GM12878 (cell line): ENCODE data around the gene SETD5. TPM values are rescaled to one million over a fixed set of nuclear protein-coding genes. Genes with fewer than 3 reads are reported as not detected.

Source experiments
- ATAC-seq: fragments of 200-7000 bp; cut with Tn5 transposase; 3 replicates; pipeline ENCODE4 v1.9.1; 2020; ENCODE audit warnings: mild to moderate bottlenecking, moderate library complexity
- BruUV-seq: library from RNA; stranded (reverse); fragments of 400-500 nt; replicated peaks from 2 replicates; lab custom pipeline; 2021; lab: Mats Ljungman, UMichigan
- CTCF ChIA-PET: fragments of 300-600 bp; sonication (Branson Sonifier 250); formaldehyde crosslinking; extraction: SDS; loops from one replicate; lab custom pipeline; 2021; ENCODE audit warnings: inconsistent platforms; lab: Yijun Ruan, JAX
- POLR2A ChIA-PET: fragments of 350-600 bp; formaldehyde crosslinking; extraction: SDS; loops from one replicate; lab custom pipeline; 2021; ENCODE audit warnings: inconsistent platforms; lab: Charles Lee
- RAD21 ChIA-PET: fragments of 300-600 bp; sonication (Branson Sonifier 250); formaldehyde crosslinking; loops from one replicate; lab custom pipeline; 2023; ENCODE audit warnings: antibody characterized with exemption; ENCODE audit not compliant: unreplicated experiment; lab: Charles Lee
- SMC1A ChIA-PET: fragments of 300-600 bp; sonication (Branson Sonifier 250); formaldehyde crosslinking; loops from one replicate; lab custom pipeline; 2023; ENCODE audit not compliant: unreplicated experiment, uncharacterized antibody; lab: Charles Lee
- DNase-seq: peaks from one replicate; pipeline ENCODE4 v3.0.0-alpha.2; 2011; ENCODE audit warnings: low read depth, low spot score
- FAIRE-seq: peaks from 3 replicates; lab custom pipeline; 2011; peaks lifted over from hg19 to GRCh38; lab: Jason Lieb, UNC
- H2AFZ ChIP-seq: 2 replicates; pipeline ENCODE4 v1.6.0; 2011; ENCODE audit warnings: low read depth, low read length, control low read depth; ENCODE audit not compliant: control insufficient read depth
- H3K27ac ChIP-seq: 2 replicates; pipeline ENCODE4 v1.5.1; 2011; ENCODE audit warnings: control low read depth; ENCODE audit not compliant: control insufficient read depth, insufficient read depth
- H3K27me3 ChIP-seq, 2 experiments: replicated peaks in 1 of 2; 2 replicates each; pipeline versions ENCODE4 v1.6.0 to v1.6.1; 2011; ENCODE audit warnings: low read length in 1 of 2; ENCODE audit not compliant: control insufficient read depth in 2 of 2, insufficient read depth in 2 of 2
- H3K36me3 ChIP-seq, 2 experiments: 2 replicates each; pipeline ENCODE4 v1.5.1; 2011; ENCODE audit warnings: low read length in 1 of 2; ENCODE audit not compliant: control insufficient read depth in 2 of 2, insufficient read depth in 2 of 2
- H3K4me1 ChIP-seq: 2 replicates; pipeline ENCODE4 v1.6.1; 2011; ENCODE audit warnings: mild to moderate bottlenecking, low read length, moderate library complexity, mixed read lengths; ENCODE audit not compliant: control insufficient read depth, insufficient read depth
- H3K4me2 ChIP-seq: 2 replicates; pipeline ENCODE4 v1.6.0; 2011; ENCODE audit warnings: control low read depth; ENCODE audit not compliant: control insufficient read depth, insufficient read depth
- H3K4me3 ChIP-seq: fragments of 200-600 bp; sonication (generic); 2 replicates; pipeline ENCODE4 v1.5.1; 2016
- H3K79me2 ChIP-seq: 2 replicates; pipeline ENCODE4 v1.6.0; 2011; ENCODE audit warnings: low read length; ENCODE audit not compliant: control insufficient read depth, insufficient read depth
- H3K9ac ChIP-seq: 2 replicates; pipeline ENCODE4 v1.8.0; 2011; ENCODE audit warnings: low read length, control low read depth, mixed read lengths; ENCODE audit not compliant: control insufficient read depth, insufficient read depth
- H3K9me3 ChIP-seq: replicated peaks from 3 replicates; pipeline ENCODE4 v1.5.1; 2011; ENCODE audit warnings: mild to moderate bottlenecking, low read length; ENCODE audit not compliant: control insufficient read depth, insufficient read depth
- H4K20me1 ChIP-seq: 2 replicates; pipeline ENCODE4 v1.6.0; 2011; ENCODE audit not compliant: control insufficient read depth, insufficient read depth
- BCL3 ChIP-seq: IDR thresholded peaks from 2 replicates; pipeline ENCODE4 v1.6.1; 2011; ENCODE audit warnings: borderline replicate concordance, low read depth, mild to moderate bottlenecking, moderate library complexity, low read length; ENCODE audit not compliant: insufficient read depth, poor library complexity, severe bottlenecking
- DPF2 ChIP-seq: fragments of 450-650 bp; IDR thresholded peaks from 2 replicates; pipeline ENCODE4 v1.6.1; 2017; ENCODE audit warnings: mild to moderate bottlenecking
- EED ChIP-seq: sonication (generic); IDR thresholded peaks from 2 replicates; pipeline ENCODE4 v1.6.1; 2016; ENCODE audit warnings: antibody characterized with exemption, low read depth
- ELK1 ChIP-seq: IDR thresholded peaks from 2 replicates; pipeline ENCODE4 v1.6.1; 2012; ENCODE audit warnings: low read depth, low read length, improper control_type of control experiment
- ESRRA ChIP-seq: IDR thresholded peaks from 2 replicates; pipeline ENCODE4 v1.6.1; 2012; ENCODE audit warnings: mild to moderate bottlenecking, low read length, improper control_type of control experiment
- FOXM1 ChIP-seq: IDR thresholded peaks from 2 replicates; pipeline ENCODE4 v1.6.1; 2012; ENCODE audit warnings: low read depth, mild to moderate bottlenecking, inconsistent platforms, low read length, moderate library complexity
- KAT2A ChIP-seq: conservative IDR thresholded peaks from 2 replicates; pipeline ENCODE4 v1.6.1; 2011; ENCODE audit warnings: low read depth, low read length; ENCODE audit not compliant: control insufficient read depth
- NR2C2 ChIP-seq: IDR thresholded peaks from 2 replicates; pipeline ENCODE4 v1.6.1; 2011; ENCODE audit warnings: borderline replicate concordance, low read depth; ENCODE audit not compliant: control insufficient read depth, insufficient read length
- PAX8 ChIP-seq: fragments of 450-650 bp; IDR thresholded peaks from 2 replicates; pipeline ENCODE4 v1.6.1; 2017; ENCODE audit warnings: mild to moderate bottlenecking, moderate library complexity
- RELB ChIP-seq: fragments of 450-650 bp; IDR thresholded peaks from 2 replicates; pipeline ENCODE4 v1.6.1; 2017; ENCODE audit warnings: low read depth, mild to moderate bottlenecking, moderate library complexity
- SREBF2 ChIP-seq: IDR thresholded peaks from 2 replicates; pipeline ENCODE4 v1.6.1; 2012; ENCODE audit warnings: mild to moderate bottlenecking, low read length
- TAF1 ChIP-seq: IDR thresholded peaks from 2 replicates; pipeline ENCODE4 v1.6.1; 2011; ENCODE audit warnings: mild to moderate bottlenecking, low read depth, low read length, borderline replicate concordance
- ZNF622 ChIP-seq: fragments of 450-650 bp; IDR thresholded peaks from 2 replicates; pipeline ENCODE4 v1.6.1; 2017; ENCODE audit warnings: mild to moderate bottlenecking, inconsistent platforms
- ZSCAN29 ChIP-seq: fragments of 450-650 bp; IDR thresholded peaks from 2 replicates; pipeline ENCODE4 v1.6.1; 2017; ENCODE audit warnings: mild to moderate bottlenecking, moderate library complexity
- ZZZ3 ChIP-seq: IDR thresholded peaks from 2 replicates; pipeline ENCODE4 v1.6.1; 2011; ENCODE audit warnings: low read depth; ENCODE audit not compliant: control insufficient read depth, insufficient read length
- WGBS: methylation state at CpG from one replicate; pipeline ENCODE4 v1.1.6; 2016; ENCODE audit warnings: low lambda C conversion rate; ENCODE audit not compliant: insufficient replicate concordance, insufficient coverage; ENCODE audit errors: missing lambda C conversion rate; 5-methylcytosine and 5-hydroxymethylcytosine counted together
- in situ Hi-C: fragments of 300-500 bp; cut with MboI; formaldehyde crosslinking; loops from 9 replicates; pipeline ENCODE4 v1.14.3; 2018; ENCODE audit warnings: mixed read lengths
- intact Hi-C: fragments of 100-400 bp; cut with micrococcal nuclease; formaldehyde crosslinking; loops from one replicate; pipeline ENCODE4 v1.14.2; 2022; ENCODE audit not compliant: unreplicated experiment
- polyA plus RNA-seq, 11 experiments: library from polyadenylated mRNA; depleted of rRNA in 4 of 11; unstranded in 6 of 11; stranded (reverse) in 5 of 11; fragments of >200 nt; fragmentation: Nextera tagmentation in 4 of 11; fragmentation: Illumina TruSeq in 1 of 11; extraction: Ambion mirVana in 4 of 11; extraction: Trizol in 1 of 11; gene quantifications; 1 replicate in 1 of 11; 2 replicates in 10 of 11; pipeline versions ENCODE4 v1.2.1 to v1.2.3, GENCODE V29; 2011 to 2016; ENCODE audit warnings: inconsistent platforms in 2 of 11, missing spikeins in 2 of 11, low read depth in 1 of 11
- total RNA-seq, 4 experiments: library from RNA; depleted of rRNA in 3 of 4; stranded (reverse); fragments of >200 nt in 3 of 4; fragmentation: Illumina TruSeq in 1 of 4; extraction: Trizol in 1 of 4; gene quantifications; 2 replicates each; pipeline versions ENCODE4 v1.2.1 to v1.2.3, GENCODE V29; 2013 to 2021

The SETD5 gene
- total and polyA plus RNA-seq, 10 of the 15 experiments (the other 5 are each of a cell fraction or from before 2014, with no cell fraction given) = 8.2 to 94.0 (median 55.4) TPM

DNA sequence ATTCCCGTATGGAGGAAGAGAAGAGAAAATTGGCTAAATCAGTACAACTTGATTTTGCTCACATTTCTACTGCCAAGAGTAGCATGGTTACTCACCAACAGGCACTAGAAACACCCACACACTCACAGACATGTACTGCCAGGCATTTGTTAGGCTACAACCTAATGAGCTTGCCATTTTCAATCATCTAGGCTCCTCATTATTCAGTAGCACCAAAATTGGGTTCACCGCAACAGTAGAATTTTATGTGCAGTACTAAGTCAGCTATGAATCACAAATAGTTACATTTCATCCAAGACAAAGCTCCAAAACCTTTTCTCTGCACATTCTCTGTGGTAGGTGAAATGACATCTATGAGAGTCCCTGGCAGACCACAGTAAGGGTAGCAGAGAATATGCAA, 49.5 kb upstream of the SETD5 start:
- no peak for FAIRE-seq
- BruUV-seq = no TSS peak
- SMC1A ChIA-PET = no interaction called here

More for the DNA sequence above, 49.5 kb upstream of the SETD5 start:
- Histone ChIP-seq H2AFZ (no peak overlapping the region), H3K9ac (no peak overlapping the region), H3K36me3 (no peaks in the 10 kb centered on the region), H3K4me2 (no peak overlapping the region), H3K79me2 (no peaks in the 10 kb centered on the region), H4K20me1 (no peaks in the 10 kb centered on the region), H3K9me3 (no peaks in the 10 kb centered on the region), H3K4me1 (no peaks in the 10 kb centered on the region; the same call in 1 of the 2 replicates), H3K27me3 (no peaks in the 10 kb centered on the region), H3K27ac (no peak overlapping the region), H3K4me3 (no peak overlapping the region)
- no peak for TF ChIP-seq BCL3
- TF ChIP-seq NR2C2 = no peak
- no peak for TF ChIP-seq SREBF2
- TF ChIP-seq DPF2 = no peak
- TF ChIP-seq TAF1 = no peak
- TF ChIP-seq ESRRA = no peak
- TF ChIP-seq EED = no peak
- no peak for TF ChIP-seq ZZZ3
- TF ChIP-seq ZNF622 = no peak
- no peak for TF ChIP-seq ELK1
- no peak for TF ChIP-seq KAT2A
- TF ChIP-seq ZSCAN29 = no peak
- TF ChIP-seq FOXM1 = no peak
- no peak for TF ChIP-seq PAX8
- TF ChIP-seq RELB = no peak
- ChIA-PET RAD21 (interaction anchor here (1.0 kb wide), 1 partner anchor 156 kb away, joined by 4 read pairs; no protein-coding TSS in a partner anchor), POLR2A (no interaction called here), CTCF (interaction anchor here (1.0 kb wide), 2 partner anchors 90 to 156 kb away, joined by 3 read pairs; no protein-coding TSS in a partner anchor)
- no peak for DNase-seq
- intact Hi-C loops = no loop called here
- no peak for ATAC-seq
- WGBS = 47% methylated on average over 2 of the region's 2 CpGs
- in situ Hi-C loops = no loop called here
